RWPE1 (cell line): ENCODE measurements around the gene SRP72.
A peak's percentile ranks its signal among the peaks of the same experiment; 100 is the strongest.

Source experiments
- CTCF ChIA-PET: fragments of 350-600 bp; sonication (Branson Sonifier 250); formaldehyde crosslinking; extraction: SDS; loops from one replicate; lab custom pipeline; 2021; lab: Yijun Ruan, JAX
- POLR2A ChIA-PET: fragments of 400-600 bp; formaldehyde crosslinking; extraction: SDS; loops from one replicate; lab custom pipeline; 2020; ENCODE audit warnings: antibody characterized with exemption; ENCODE audit not compliant: low non-redundant PET; lab: Yijun Ruan, JAX
- DNase-seq: peaks from one replicate; pipeline ENCODE4 v3.0.0; 2012; ENCODE audit warnings: low spot score
- H3K27ac ChIP-seq: fragments of 450-650 bp; 2 replicates; pipeline ENCODE4 v1.5.1; 2017
- TF ChIP-seq, protein P1 (sequence below): fragments of 450-650 bp; conservative IDR thresholded peaks from 2 replicates; pipeline ENCODE4 v1.5.1; 2017; ENCODE audit warnings: low read depth, mild to moderate bottlenecking

SRP72 gene

DNA sequence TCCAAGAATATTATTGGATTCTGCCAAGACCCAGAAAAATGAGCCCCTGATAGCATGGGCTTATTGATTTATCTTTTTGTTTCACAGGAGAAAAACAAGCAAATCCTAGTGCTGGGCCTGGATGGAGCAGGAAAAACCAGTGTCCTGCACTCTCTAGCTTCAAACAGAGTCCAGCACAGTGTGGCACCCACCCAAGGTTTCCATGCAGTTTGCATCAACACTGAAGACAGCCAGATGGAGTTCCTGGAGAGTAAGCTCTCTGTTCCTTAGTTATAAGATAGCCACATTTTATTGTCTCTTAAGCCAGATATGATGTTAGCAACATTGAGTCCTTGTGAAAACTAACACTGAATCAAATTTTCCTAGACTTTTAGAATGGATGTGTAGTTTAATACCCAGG is 43.7 kb downstream of the SRP72 start:
- ChIA-PET POLR2A (no interaction called here), CTCF (no interaction called here)
- TF ChIP-seq, protein P1, sequence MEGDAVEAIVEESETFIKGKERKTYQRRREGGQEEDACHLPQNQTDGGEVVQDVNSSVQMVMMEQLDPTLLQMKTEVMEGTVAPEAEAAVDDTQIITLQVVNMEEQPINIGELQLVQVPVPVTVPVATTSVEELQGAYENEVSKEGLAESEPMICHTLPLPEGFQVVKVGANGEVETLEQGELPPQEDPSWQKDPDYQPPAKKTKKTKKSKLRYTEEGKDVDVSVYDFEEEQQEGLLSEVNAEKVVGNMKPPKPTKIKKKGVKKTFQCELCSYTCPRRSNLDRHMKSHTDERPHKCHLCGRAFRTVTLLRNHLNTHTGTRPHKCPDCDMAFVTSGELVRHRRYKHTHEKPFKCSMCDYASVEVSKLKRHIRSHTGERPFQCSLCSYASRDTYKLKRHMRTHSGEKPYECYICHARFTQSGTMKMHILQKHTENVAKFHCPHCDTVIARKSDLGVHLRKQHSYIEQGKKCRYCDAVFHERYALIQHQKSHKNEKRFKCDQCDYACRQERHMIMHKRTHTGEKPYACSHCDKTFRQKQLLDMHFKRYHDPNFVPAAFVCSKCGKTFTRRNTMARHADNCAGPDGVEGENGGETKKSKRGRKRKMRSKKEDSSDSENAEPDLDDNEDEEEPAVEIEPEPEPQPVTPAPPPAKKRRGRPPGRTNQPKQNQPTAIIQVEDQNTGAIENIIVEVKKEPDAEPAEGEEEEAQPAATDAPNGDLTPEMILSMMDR = no peak
- DNase-seq = no peak
- no peak overlapping the region for H3K27ac ChIP-seq

DNA sequence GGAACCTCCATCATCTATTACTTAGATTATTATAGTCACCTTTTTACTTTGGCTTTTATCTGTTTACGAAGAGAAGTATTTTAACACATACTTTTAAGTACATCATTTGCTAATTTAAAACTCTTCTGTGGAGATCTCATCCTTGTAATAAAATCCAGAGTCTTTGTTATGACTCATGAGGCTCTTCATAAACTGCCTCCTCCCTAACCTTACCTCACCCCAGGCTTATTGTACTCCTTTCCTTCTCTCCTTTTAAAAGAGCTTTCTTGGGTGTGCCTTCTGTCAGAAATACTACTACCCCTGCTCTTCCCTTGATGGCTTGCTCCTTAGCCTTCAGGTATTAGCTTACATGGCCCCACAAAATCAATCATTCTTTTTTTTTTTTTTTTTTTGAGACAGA is 44.7 kb downstream of the SRP72 start:
- ChIA-PET POLR2A (no interaction called here), CTCF (interaction anchor here (0.7 kb wide), 1 partner anchor 340 kb away, joined by 3 read pairs; no protein-coding TSS in a partner anchor)
- no peak for DNase-seq
- TF ChIP-seq, protein P1 = no peak
- H3K27ac ChIP-seq = no peak overlapping the region

DNA sequence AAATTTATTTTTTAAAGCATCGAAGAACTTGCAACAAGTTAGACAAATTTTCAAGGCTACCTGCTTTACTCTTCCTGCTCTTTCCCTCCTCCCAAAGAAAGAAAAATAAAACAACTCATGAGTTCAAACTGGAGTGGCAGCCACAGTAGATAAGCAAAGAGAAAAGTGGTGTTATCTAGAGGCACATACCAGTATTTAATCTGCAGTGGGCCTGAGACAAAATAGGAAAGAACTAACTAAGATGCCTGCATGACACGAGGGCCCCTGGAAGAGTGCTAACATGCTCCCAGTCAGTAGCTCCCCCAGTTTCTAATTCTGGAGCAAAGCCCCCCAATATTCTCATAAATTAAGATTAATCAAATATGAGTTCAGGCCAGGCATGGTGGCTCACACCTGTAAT is 46.1 kb downstream of the SRP72 start:
- DNase-seq = no peak
- H3K27ac ChIP-seq = no peak overlapping the region
- TF ChIP-seq, protein P1 = no peak
- ChIA-PET POLR2A (no interaction called here), CTCF (no interaction called here)

DNA sequence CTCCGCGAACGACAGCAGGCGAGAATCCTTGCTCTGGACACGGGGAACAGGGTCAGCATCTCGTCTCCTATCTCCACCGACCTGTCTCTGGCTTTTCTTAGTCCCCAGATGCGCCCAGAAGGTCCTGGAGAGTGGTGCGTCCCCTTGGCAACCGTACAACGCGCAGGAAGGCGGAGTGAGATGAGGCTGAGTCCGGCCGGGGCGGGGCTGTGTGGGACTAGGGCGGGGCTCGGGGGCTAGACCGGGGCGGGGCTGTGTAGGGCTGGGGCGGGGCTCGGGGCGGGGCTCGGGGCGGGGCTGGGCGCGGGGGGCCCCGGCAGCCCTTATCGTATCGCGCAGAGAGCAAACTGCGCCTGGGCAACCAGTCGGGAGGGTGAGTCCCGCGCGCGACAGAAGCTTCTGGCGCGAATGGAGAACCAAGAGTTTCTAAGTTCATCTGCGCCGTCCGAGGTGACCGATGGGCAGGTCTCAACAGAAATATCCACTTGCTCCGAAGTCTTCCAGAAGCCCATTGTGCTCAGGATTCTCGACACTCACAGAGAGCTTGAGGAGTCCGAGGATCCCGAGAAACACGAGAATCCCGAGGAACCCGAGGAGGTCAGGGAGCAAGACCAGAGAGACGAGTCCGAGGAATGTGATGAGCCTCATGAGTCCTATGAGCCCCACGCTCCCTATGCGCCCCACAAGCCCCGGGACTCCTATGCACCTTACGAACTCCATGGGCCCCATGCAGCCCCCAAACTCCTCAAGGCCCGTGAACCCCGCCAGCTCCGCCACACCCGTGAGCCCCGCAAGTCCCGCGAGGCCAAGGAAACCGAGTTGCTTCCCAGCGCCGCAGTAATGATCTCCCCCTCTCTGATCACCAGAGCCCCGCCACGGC is 63.1 kb downstream of the SRP72 start:
- ChIA-PET POLR2A (interaction anchor here (0.6 kb wide), 1 partner anchor 125 kb away, joined by 3 read pairs; no protein-coding TSS in a partner anchor), CTCF (interaction anchor here (0.6 to 1.5 kb wide), 3 partner anchors 10 to 86 kb away, joined by 3 to 7 read pairs (median 6); no protein-coding TSS in a partner anchor)
- peak overlapping the region; percentile 14; the same call in 1 of the 2 replicates for H3K27ac ChIP-seq
- peak; percentile 91 for DNase-seq
- TF ChIP-seq, protein P1 = no peak

DNA sequence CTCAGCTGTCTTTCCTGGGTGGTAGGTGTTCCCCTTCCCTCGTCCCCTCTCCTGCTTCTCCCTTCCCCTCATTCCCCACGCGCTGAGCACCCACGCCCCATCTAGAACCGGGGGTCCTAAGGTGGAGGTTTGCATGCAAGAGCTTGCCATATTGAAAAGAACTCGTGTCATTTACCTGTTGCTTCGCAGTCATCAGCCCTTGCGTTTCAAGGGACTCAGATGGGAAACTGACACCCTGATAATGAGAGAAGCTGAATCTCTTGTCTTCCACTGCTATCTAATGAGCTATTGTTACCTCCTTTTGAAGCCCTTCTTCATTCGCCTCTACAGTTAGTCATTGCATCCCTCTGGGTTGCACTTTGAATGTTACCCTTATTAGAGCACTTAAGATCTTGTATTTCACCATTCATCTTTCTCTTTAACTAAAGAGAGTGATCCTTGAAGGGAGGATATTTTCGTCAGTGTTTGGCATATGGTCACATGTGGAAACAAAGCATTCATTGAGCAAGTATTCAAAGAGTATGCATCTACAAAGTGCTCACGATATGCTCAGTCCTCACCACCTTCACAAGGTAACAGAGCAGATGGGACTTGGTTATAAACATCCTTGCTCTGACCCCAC is 63.8 kb downstream of the SRP72 start:
- H3K27ac ChIP-seq = no peak overlapping the region
- TF ChIP-seq, protein P1 = no peak
- POLR2A ChIA-PET = interaction anchor here (0.6 kb wide), 1 partner anchor 126 kb away, joined by 3 read pairs; no protein-coding TSS in a partner anchor
- CTCF ChIA-PET = interaction anchor here (0.7 to 1.5 kb wide), 2 partner anchors 11 to 13 kb away, joined by 6 to 7 read pairs; no protein-coding TSS in a partner anchor
- DNase-seq = no peak

DNA sequence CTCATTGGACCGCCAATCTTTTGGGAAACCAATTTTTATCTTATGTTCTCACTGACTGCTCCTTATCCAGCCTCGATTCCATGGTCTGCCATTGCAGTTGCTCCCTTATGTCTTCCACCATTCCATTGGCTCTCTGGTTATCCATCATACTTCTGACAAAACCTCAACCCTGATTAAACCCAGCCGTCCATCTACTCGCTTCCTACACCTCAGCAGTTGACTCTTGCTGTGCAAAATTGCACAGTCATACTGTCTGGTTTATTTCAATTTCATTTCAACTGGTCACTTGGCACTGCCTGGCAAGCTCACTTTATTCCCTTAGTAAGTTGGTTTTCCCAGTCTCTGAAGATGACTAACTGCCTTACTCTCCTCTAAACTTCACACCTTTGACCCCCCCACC is 64.4 kb downstream of the SRP72 start:
- DNase-seq = no peak
- TF ChIP-seq, protein P1 = no peak
- POLR2A ChIA-PET = no interaction called here
- no peak overlapping the region for H3K27ac ChIP-seq
- CTCF ChIA-PET = interaction anchor here (1.5 kb wide), 1 partner anchor 12 kb away, joined by 7 read pairs; no protein-coding TSS in a partner anchor
